IMR-90 (cell line): Measurements from ENCODE around the gene NEAT1. TPM values are rescaled to one million over a fixed set of nuclear protein-coding genes. Genes with fewer than 3 reads are reported as not detected.
A peak's percentile ranks its signal among the peaks of the same experiment; 100 is the strongest.

Experiments used
- ATAC-seq: fragments of 200-7000 bp; cut with Tn5 transposase; 2 replicates; pipeline ENCODE4 v1.9.1; 2020; ENCODE audit warnings: low read depth, mild to moderate bottlenecking, moderate library complexity
- BruUV-seq: library from RNA; stranded (reverse); fragments of 400-500 nt; replicated peaks from 2 replicates; lab custom pipeline; 2021; lab: Mats Ljungman, UMichigan
- CTCF ChIA-PET: fragments of 300-600 bp; formaldehyde crosslinking; extraction: SDS; loops from one replicate; lab custom pipeline; 2021; ENCODE audit warnings: antibody characterized with exemption; lab: Yijun Ruan, JAX
- POLR2A ChIA-PET: fragments of 300-600 bp; sonication (Branson Sonifier 250); formaldehyde crosslinking; loops from one replicate; lab custom pipeline; 2022; ENCODE audit warnings: antibody characterized with exemption; ENCODE audit not compliant: unreplicated experiment; lab: Charles Lee
- DNase-seq: peaks from one replicate; pipeline ENCODE4 v3.0.0; 2013
- H2AFZ ChIP-seq: replicated peaks from 2 replicates; pipeline ENCODE3; 2013; ENCODE audit warnings: low read length, mild to moderate bottlenecking; ENCODE audit not compliant: poor library complexity
- H2AK5ac ChIP-seq: 2 replicates; pipeline ENCODE4 v1.6.1; 2013; ENCODE audit warnings: low read depth, low read length, inconsistent platforms
- H2AK9ac ChIP-seq: replicated peaks from 2 replicates; pipeline ENCODE3; 2013; ENCODE audit warnings: mild to moderate bottlenecking, low read depth, low read length, moderate library complexity; ENCODE audit not compliant: poor library complexity
- H2BK120ac ChIP-seq: 2 replicates; pipeline ENCODE4 v1.6.1; 2013; ENCODE audit warnings: low read depth, low read length, inconsistent platforms
- H2BK15ac ChIP-seq: 3 replicates; pipeline ENCODE4 v1.6.1; 2013; ENCODE audit warnings: low read depth, low read length, inconsistent platforms
- H2BK20ac ChIP-seq: 2 replicates; pipeline ENCODE4 v1.6.1; 2013; ENCODE audit warnings: low read depth, mild to moderate bottlenecking, inconsistent platforms, low read length, moderate library complexity
- H2BK5ac ChIP-seq: 2 replicates; pipeline ENCODE4 v1.6.1; 2013; ENCODE audit warnings: mild to moderate bottlenecking, low read depth, low read length, inconsistent platforms; ENCODE audit not compliant: poor library complexity, severe bottlenecking
- H3K14ac ChIP-seq: replicated peaks from 2 replicates; pipeline ENCODE4 v1.6.1; 2013; ENCODE audit warnings: low read depth, low read length, inconsistent platforms
- H3K18ac ChIP-seq: 2 replicates; pipeline ENCODE4 v1.6.1; 2013; ENCODE audit warnings: low read depth, low read length, control low read depth
- H3K23ac ChIP-seq: 2 replicates; pipeline ENCODE4 v1.6.1; 2013; ENCODE audit warnings: low read depth, low read length, inconsistent platforms
- H3K27ac ChIP-seq: 2 replicates; pipeline ENCODE4 v1.5.1; 2013; ENCODE audit warnings: mild to moderate bottlenecking, control low read depth, low read length; ENCODE audit not compliant: insufficient read depth
- H3K27me3 ChIP-seq: 2 replicates; pipeline ENCODE4 v1.6.1; 2013; ENCODE audit warnings: low read length; ENCODE audit not compliant: control insufficient read depth, insufficient read depth
- H3K36me3 ChIP-seq: 2 replicates; pipeline ENCODE4 v1.6.1; 2013; ENCODE audit warnings: low read length, mixed read lengths; ENCODE audit not compliant: control insufficient read depth, insufficient read depth
- H3K4ac ChIP-seq: 2 replicates; pipeline ENCODE4 v1.6.1; 2013; ENCODE audit warnings: low read depth, low read length, inconsistent platforms
- H3K4me1 ChIP-seq: 2 replicates; pipeline ENCODE4 v1.6.1; 2013; ENCODE audit warnings: low read length, mixed read lengths; ENCODE audit not compliant: control insufficient read depth, insufficient read depth
- H3K4me2 ChIP-seq: 2 replicates; pipeline ENCODE4 v1.6.1; 2013; ENCODE audit warnings: low read depth, mild to moderate bottlenecking, control low read depth, low read length, moderate library complexity
- H3K4me3 ChIP-seq: 2 replicates; pipeline ENCODE4 v1.5.1; 2013; ENCODE audit warnings: low read depth, mild to moderate bottlenecking, control low read depth, low read length, moderate library complexity; ENCODE audit not compliant: insufficient read depth
- H3K56ac ChIP-seq: 2 replicates; pipeline ENCODE4 v1.6.1; 2013; ENCODE audit warnings: low read length, inconsistent platforms; ENCODE audit not compliant: insufficient read depth; ENCODE audit errors: extremely low read depth
- H3K79me1 ChIP-seq, 2 experiments: 2 replicates each; pipeline ENCODE4 v1.6.1; 2013; ENCODE audit warnings: low read length in 2 of 2, inconsistent platforms in 1 of 2, low read depth in 1 of 2
- H3K9ac ChIP-seq: 2 replicates; pipeline ENCODE4 v1.6.1; 2013; ENCODE audit warnings: low read depth, low read length, control low read depth
- H3K9me1 ChIP-seq: 2 replicates; pipeline ENCODE4 v1.6.1; 2013; ENCODE audit warnings: low read length, inconsistent platforms; ENCODE audit not compliant: insufficient read depth
- H3K9me3 ChIP-seq: 2 replicates; pipeline ENCODE4 v1.6.1; 2013; ENCODE audit warnings: low read length; ENCODE audit not compliant: control insufficient read depth, insufficient read depth
- H4K20me1 ChIP-seq: 2 replicates; pipeline ENCODE4 v1.6.1; 2013; ENCODE audit warnings: low read length, inconsistent platforms; ENCODE audit not compliant: insufficient read depth
- H4K5ac ChIP-seq: 2 replicates; pipeline ENCODE4 v1.6.1; 2013; ENCODE audit warnings: mild to moderate bottlenecking, low read depth, low read length, control low read depth
- H4K8ac ChIP-seq, 2 experiments: 2 replicates each; pipeline ENCODE4 v1.6.1; 2013; ENCODE audit warnings: low read depth in 2 of 2, low read length in 2 of 2, control low read depth in 1 of 2, inconsistent platforms in 1 of 2
- H4K91ac ChIP-seq: 2 replicates; pipeline ENCODE4 v1.6.1; 2013; ENCODE audit warnings: low read depth, low read length, inconsistent platforms; ENCODE audit not compliant: insufficient read depth
- MAZ ChIP-seq: IDR thresholded peaks from 2 replicates; pipeline ENCODE4 v1.6.1; 2012; ENCODE audit warnings: low read depth, mild to moderate bottlenecking, low read length, improper control_type of control experiment, moderate library complexity, borderline replicate concordance
- NFE2L2 ChIP-seq: fragments of 150-350 bp; IDR thresholded peaks from 2 replicates; pipeline ENCODE4 v1.6.1; 2016; ENCODE audit warnings: low read depth, mild to moderate bottlenecking, low read length
- RAD21 ChIP-seq: IDR thresholded peaks from 2 replicates; pipeline ENCODE4 v1.6.1; 2012; ENCODE audit warnings: low read length, improper control_type of control experiment
- RCOR1 ChIP-seq: IDR thresholded peaks from 2 replicates; pipeline ENCODE4 v1.6.1; 2012; ENCODE audit warnings: mild to moderate bottlenecking, low read length, improper control_type of control experiment; ENCODE audit not compliant: insufficient replicate concordance
- SMC3 ChIP-seq: fragments of 150-350 bp; IDR thresholded peaks from 2 replicates; pipeline ENCODE4 v1.6.1; 2016; ENCODE audit warnings: low read depth, mild to moderate bottlenecking, antibody characterized with exemption, low read length, moderate library complexity
- WGBS, 2 experiments: methylation state at CpG; one replicate each; pipeline versions ENCODE4 v1.1.5 to v1.1.7; 2013; ENCODE audit warnings: missing lambda C conversion rate in 2 of 2; ENCODE audit not compliant: insufficient read length in 1 of 2; ENCODE audit errors: extremely low coverage in 2 of 2; 5-methylcytosine and 5-hydroxymethylcytosine counted together
- dilution Hi-C: fragments of 300-500 bp; cut with HindIII; formaldehyde crosslinking; loops from one replicate; pipeline ENCODE4 v1.14.3; 2018; ENCODE audit warnings: low sequenced_read_pairs; ENCODE audit not compliant: unreplicated experiment
- in situ Hi-C: fragments of 300-500 bp; cut with MboI; formaldehyde crosslinking; loops from 3 replicates; pipeline ENCODE4 v1.14.3; 2019; ENCODE audit warnings: low sequenced_read_pairs, inconsistent platforms, mixed read lengths
- intact Hi-C: fragments of 100-400 bp; cut with micrococcal nuclease; formaldehyde crosslinking; loops from 2 replicates; pipeline ENCODE4 v1.10.0; 2022
- polyA plus RNA-seq, 3 experiments: library from polyadenylated mRNA; depleted of rRNA; stranded (reverse); fragments of >200 nt; gene quantifications; 2 replicates each; pipeline ENCODE4 v1.2.3, GENCODE V29; 2012; ENCODE audit warnings: low replicate concordance in 1 of 3
- total RNA-seq: library from RNA; depleted of rRNA; stranded (reverse); fragments of >200 nt; gene quantifications from 2 replicates; pipeline ENCODE4 v1.2.3, GENCODE V29; 2012

The NEAT1 gene
- total and polyA plus RNA-seq, 2 of the 4 experiments (the other 2 are of a cell fraction), result 30.1 to 114 TPM

GRCh38 chr11:65491163-65491465 lies 68.5 kb downstream of the NEAT1 start:
- peak overlapping the region; percentile 98 for H2BK5ac ChIP-seq
- H3K4me1 ChIP-seq, result peaks cover 55% of the 10 kb centered on the region
- peak overlapping the region; percentile 66 for H2AFZ ChIP-seq
- no peaks in the 10 kb centered on the region for H3K9me3 ChIP-seq
- H3K27me3 ChIP-seq, result no peaks in the 10 kb centered on the region
- H3K4me3 ChIP-seq, result no peak overlapping the region
- no peak for DNase-seq
- peaks cover 18 to 63% of the 10 kb centered on the region in 2 experiments for H3K79me1 ChIP-seq
- TF ChIP-seq RAD21, result no peak
- no peak for TF ChIP-seq NFE2L2
- TF ChIP-seq MAZ, result no peak
- no peak for TF ChIP-seq SMC3
- TF ChIP-seq RCOR1, result no peak
- H4K91ac ChIP-seq, result peak overlapping the region; percentile 96
- ChIA-PET POLR2A (interaction anchor here (0.9 to 9.6 kb wide), 4 partner anchors 12 to 68 kb away, joined by 4 to 400 read pairs (median 17); partner anchors contain the start of genes MALAT1 and NEAT1), CTCF (interaction anchor here (1.0 to 2.4 kb wide), 2 partner anchors 10 to 12 kb away, joined by 3 to 11 read pairs; no protein-coding TSS in a partner anchor)
- peak overlapping the region; percentile 99 for H3K14ac ChIP-seq
- BruUV-seq, result no TSS peak
- no peak for ATAC-seq
- no peaks in the 10 kb centered on the region for H3K36me3 ChIP-seq
- 60% methylated on average over 1 of the region's 3 CpGs; no CpG with 5 or more reads in 1 of the 2 experiments for WGBS, 2 experiments
- peak overlapping the region; percentile 98 for H3K27ac ChIP-seq
- peak overlapping the region; percentile 56; the same call in 1 of the 2 replicates for H3K9ac ChIP-seq
- in situ Hi-C loops (no loop called here), dilution Hi-C loops (no loop called here), intact Hi-C loops (no loop called here)
- H2AK5ac ChIP-seq, result peak overlapping the region; percentile 100
- peak overlapping the region; percentile 95 for H2BK15ac ChIP-seq
- peak overlapping the region; percentile 15 for H4K5ac ChIP-seq
- H3K4me2 ChIP-seq, result no peak overlapping the region
- no peaks in the 10 kb centered on the region; the same call in 1 of the 2 replicates for H4K20me1 ChIP-seq
- H3K9me1 ChIP-seq, result peaks cover 23% of the 10 kb centered on the region
- H2BK20ac ChIP-seq, result peak overlapping the region; percentile 76
- H2BK120ac ChIP-seq, result peak overlapping the region; percentile 99
- peak overlapping the region; percentile 93 for H2AK9ac ChIP-seq
- peak overlapping the region; percentile 91 for H3K18ac ChIP-seq
- H4K8ac ChIP-seq, result peak overlapping the region; percentile 56 to 97
- H3K23ac ChIP-seq, result peak overlapping the region; percentile 98
- peak overlapping the region; percentile 100 for H3K4ac ChIP-seq
- H3K56ac ChIP-seq, result peak overlapping the region; percentile 92
